Glutamatergic neuron (in vitro differentiated cells): ENCODE data around the gene CRISP2. TPM values are rescaled to one million over a fixed set of nuclear protein-coding genes. Genes with fewer than 3 reads are reported as not detected.

Experiments used
- DNase-seq: peaks from one replicate; pipeline ENCODE4 v3.0.0; 2022
- H3K27ac Mint-ChIP-seq: one replicate; pipeline ENCODE4 v1.8.0; 2020; ENCODE audit warnings: mild to moderate bottlenecking, mixed read lengths, inconsistent platforms; ENCODE audit not compliant: unreplicated experiment
- H3K27me3 Mint-ChIP-seq: one replicate; pipeline ENCODE4 v1.8.0; 2020; ENCODE audit warnings: mild to moderate bottlenecking, moderate library complexity, mixed read lengths, inconsistent platforms; ENCODE audit not compliant: unreplicated experiment
- H3K36me3 Mint-ChIP-seq: one replicate; pipeline ENCODE4 v1.8.0; 2020; ENCODE audit warnings: mild to moderate bottlenecking, mixed read lengths, inconsistent platforms; ENCODE audit not compliant: unreplicated experiment
- H3K4me1 Mint-ChIP-seq: one replicate; pipeline ENCODE4 v1.8.0; 2020; ENCODE audit warnings: mild to moderate bottlenecking, low read depth, mixed read lengths, inconsistent platforms; ENCODE audit not compliant: unreplicated experiment
- H3K4me3 Mint-ChIP-seq: one replicate; pipeline ENCODE4 v1.8.0; 2020; ENCODE audit warnings: mild to moderate bottlenecking, mixed read lengths, inconsistent platforms; ENCODE audit not compliant: unreplicated experiment
- H3K9me3 Mint-ChIP-seq: one replicate; pipeline ENCODE4 v1.8.0; 2020; ENCODE audit warnings: mild to moderate bottlenecking, moderate library complexity, mixed read lengths, inconsistent platforms; ENCODE audit not compliant: unreplicated experiment
- CTCF ChIP-seq: fragments of 200-600 bp; sonication (generic); IDR thresholded peaks from one replicate; pipeline ENCODE4 v1.5.0; 2021; ENCODE audit not compliant: partially characterized antibody, unreplicated experiment
- total RNA-seq: library from RNA; stranded (reverse); fragmentation: NEBNext Ultra II Directional; extraction: Animal tissue kit (Norgen Biotek cat#: 25700); gene quantifications from one replicate; pipeline ENCODE4 v1.2.1, GENCODE V29; 2021; ENCODE audit not compliant: unreplicated experiment

CRISP2 gene
- total RNA-seq, 1 donor from 2014 or later = not detected

GRCh38 chr6:49698478-49698877 lies 14.9 kb downstream of the CRISP2 start:
- Mint-ChIP-seq H3K4me1 (no peaks in the 10 kb centered on the region), H3K4me3 (no peak overlapping the region), H3K9me3 (peaks cover 4% of the 10 kb centered on the region), H3K36me3 (peaks cover 7% of the 10 kb centered on the region), H3K27ac (no peak overlapping the region), H3K27me3 (peaks cover 4% of the 10 kb centered on the region)
- no peak for TF ChIP-seq CTCF
- DNase-seq = no peak

- no peak for TF ChIP-seq CTCF
- Mint-ChIP-seq H3K27ac (no peak overlapping the region), H3K27me3 (peaks cover 2% of the 10 kb centered on the region), H3K4me1 (no peaks in the 10 kb centered on the region), H3K9me3 (peaks cover 4% of the 10 kb centered on the region), H3K4me3 (no peak overlapping the region), H3K36me3 (peaks cover 9% of the 10 kb centered on the region)
- no peak for DNase-seq
Observed at GRCh38 chr6:49693512-49693911, 19.8 kb downstream of the CRISP2 start.

- TF ChIP-seq CTCF = no peak
- H3K27me3 Mint-ChIP-seq = peaks cover 2% of the 10 kb centered on the region
- DNase-seq = no peak
- no peak overlapping the region for H3K4me3 Mint-ChIP-seq
- peaks cover 4% of the 10 kb centered on the region for H3K9me3 Mint-ChIP-seq
- no peak overlapping the region for H3K27ac Mint-ChIP-seq
- H3K36me3 Mint-ChIP-seq = peaks cover 9% of the 10 kb centered on the region
- H3K4me1 Mint-ChIP-seq = no peaks in the 10 kb centered on the region
Observed at GRCh38 chr6:49692534-49692933, 20.8 kb downstream of the CRISP2 start.

- Mint-ChIP-seq H3K36me3 (no peaks in the 10 kb centered on the region), H3K4me3 (no peak overlapping the region), H3K27me3 (peaks cover 1% of the 10 kb centered on the region), H3K27ac (no peak overlapping the region), H3K4me1 (no peaks in the 10 kb centered on the region), H3K9me3 (no peaks in the 10 kb centered on the region)
- no peak for TF ChIP-seq CTCF
- no peak for DNase-seq
Observed at GRCh38 chr6:49676671-49677281, 36.6 kb downstream of the CRISP2 start.

GRCh38 chr6:49675816-49676215 lies 37.5 kb downstream of the CRISP2 start:
- H3K27ac Mint-ChIP-seq = no peak overlapping the region
- H3K36me3 Mint-ChIP-seq = no peaks in the 10 kb centered on the region
- no peaks in the 10 kb centered on the region for H3K4me1 Mint-ChIP-seq
- TF ChIP-seq CTCF = no peak
- H3K27me3 Mint-ChIP-seq = peaks cover 1% of the 10 kb centered on the region
- no peaks in the 10 kb centered on the region for H3K9me3 Mint-ChIP-seq
- no peak for DNase-seq
- no peak overlapping the region for H3K4me3 Mint-ChIP-seq
